Thoracic aorta (tissue), 2 donors: ENCODE data around the gene MICAL2. TPM values are rescaled to one million over a fixed set of nuclear protein-coding genes. Genes with fewer than 3 reads are reported as not detected.
A peak's percentile ranks its signal among the peaks of the same experiment; 100 is the strongest.

Experiments used
- ATAC-seq: fragments of 150-250 bp; one replicate; pipeline ENCODE4 v1.8.0; 2017; ENCODE audit warnings: low read depth; ENCODE audit not compliant: insufficient number of reproducible peaks, low FRiP score
- DNase-seq: peaks from one replicate; pipeline ENCODE4 v3.0.0-alpha.2; 2020; ENCODE audit warnings: low spot score
- H3K27ac ChIP-seq, 2 donors: fragments of 200-600 bp; sonication (generic); 1 replicate in 1 of 2; 2 replicates in 1 of 2; pipeline ENCODE4 v1.5.1; 2016; ENCODE audit warnings: mild to moderate bottlenecking in 2 of 2, moderate library complexity in 2 of 2
- H3K27me3 ChIP-seq: fragments of 200-600 bp; sonication (generic); replicated peaks from 2 replicates; pipeline ENCODE4 v1.6.0; 2016; ENCODE audit warnings: mild to moderate bottlenecking; ENCODE audit not compliant: insufficient read depth
- H3K36me3 ChIP-seq: fragments of 200-600 bp; sonication (generic); one replicate; pipeline ENCODE4 v1.5.1; 2016
- H3K4me1 ChIP-seq, 2 donors: fragments of 200-600 bp; sonication (generic); 1 replicate in 1 of 2; 2 replicates in 1 of 2; pipeline versions ENCODE4 v1.5.1 to v1.6.0; 2016; ENCODE audit warnings: low read depth in 2 of 2, mild to moderate bottlenecking in 1 of 2; ENCODE audit not compliant: control insufficient read depth in 1 of 2
- H3K4me3 ChIP-seq: fragments of 200-600 bp; sonication (generic); 2 replicates; pipeline ENCODE4 v1.5.1; 2016; ENCODE audit warnings: mild to moderate bottlenecking
- H3K9me3 ChIP-seq: fragments of 200-600 bp; sonication (generic); 2 replicates; pipeline ENCODE4 v1.5.1; 2016
- CTCF ChIP-seq: fragments of 200-600 bp; sonication (generic); IDR thresholded peaks from one replicate; pipeline ENCODE4 v1.5.1; 2019; ENCODE audit warnings: antibody characterized with exemption
- total RNA-seq, 2 donors: library from RNA; depleted of rRNA; stranded (reverse); fragments of >200 nt; gene quantifications; one replicate each; pipeline versions ENCODE4 v1.1.0 to v1.2.3, GENCODE V29; 2016

Gene MICAL2
- total RNA-seq, result 100 to 1,000 TPM; 791 to 989 TPM

- peaks cover 12 to 32% of the 10 kb centered on the region in 2 donors for H3K4me1 ChIP-seq
- no peak for TF ChIP-seq CTCF
Measured at GRCh38 chr11:12110201-12110713, at the start of gene MICAL2. Gene MICAL2 (plus strand): TSS chr11:12110590. CDS start chr11:12162156, 51,566 bp downstream.

GRCh38 chr11:12061851-12062560, 48.4 kb upstream of the MICAL2 start:
- TF ChIP-seq CTCF, result no peak
- no peak overlapping the region for H3K4me3 ChIP-seq
- H3K27ac ChIP-seq, result no peak overlapping the region
- no peak for DNase-seq
- ATAC-seq, result no peak
- peaks cover 9 to 13% of the 10 kb centered on the region in 2 donors for H3K4me1 ChIP-seq
- H3K9me3 ChIP-seq, result no peaks in the 10 kb centered on the region
- no peaks in the 10 kb centered on the region for H3K27me3 ChIP-seq
- H3K36me3 ChIP-seq, result no peaks in the 10 kb centered on the region

More at GRCh38 chr11:12110201-12110713, at the start of gene MICAL2:
- Histone ChIP-seq H3K36me3 (no peaks in the 10 kb centered on the region), H3K27me3 (no peaks in the 10 kb centered on the region), H3K4me3 (peak within 1 kb of the TSS; percentile 95), H3K9me3 (no peaks in the 10 kb centered on the region), H3K27ac (peak within 1 kb of the TSS; percentile 97 to 99)
- ATAC-seq (peak; percentile 45), DNase-seq (peak; percentile 60)

- no peaks in the 10 kb centered on the region for H3K9me3 ChIP-seq
- H3K27me3 ChIP-seq, result no peaks in the 10 kb centered on the region
- DNase-seq, result no peak
- ATAC-seq, result no peak
- H3K4me3 ChIP-seq, result no peak overlapping the region
- H3K36me3 ChIP-seq, result no peaks in the 10 kb centered on the region
- no peak overlapping the region for H3K27ac ChIP-seq
- no peak for TF ChIP-seq CTCF
- peaks cover 11 to 20% of the 10 kb centered on the region in 2 donors for H3K4me1 ChIP-seq
Measured at GRCh38 chr11:12063251-12063650, 47.1 kb upstream of the MICAL2 start.

- Histone ChIP-seq H3K9me3 (no peaks in the 10 kb centered on the region), H3K27ac (no peak overlapping the region), H3K4me3 (no peak overlapping the region), H3K27me3 (no peaks in the 10 kb centered on the region), H3K4me1 (peaks cover 11 to 20% of the 10 kb centered on the region in 2 donors), H3K36me3 (no peaks in the 10 kb centered on the region)
- ATAC-seq, result no peak
- DNase-seq, result no peak
- TF ChIP-seq CTCF, result no peak
Measured at GRCh38 chr11:12064136-12064953, 46.0 kb upstream of the MICAL2 start.

GRCh38 chr11:12064954-12065280, 45.5 kb upstream of the MICAL2 start:
- Histone ChIP-seq H3K27ac (no peak overlapping the region), H3K4me1 (peaks cover 11 to 20% of the 10 kb centered on the region in 2 donors), H3K9me3 (no peaks in the 10 kb centered on the region), H3K27me3 (no peaks in the 10 kb centered on the region), H3K4me3 (no peak overlapping the region), H3K36me3 (no peaks in the 10 kb centered on the region)
- no peak for TF ChIP-seq CTCF
- DNase-seq (no peak), ATAC-seq (no peak)
